SU-DHL-6 (cell line): Measurements from ENCODE around the gene CNEP1R1.

ENCODE experiments used
- H2AFZ ChIP-seq: fragments of 200-600 bp; sonication (generic); 2 replicates; pipeline ENCODE4 v1.6.1; 2014; ENCODE audit warnings: low read depth, mild to moderate bottlenecking, moderate library complexity, mixed read lengths, antibody characterized with exemption, low read length; ENCODE audit not compliant: severe bottlenecking
- H3F3A ChIP-seq: fragments of 200-600 bp; shearing (Covaris generic); 2 replicates; pipeline ENCODE4 v1.6.0; 2016; ENCODE audit warnings: antibody characterized with exemption, mild to moderate bottlenecking; ENCODE audit not compliant: insufficient read depth
- H3K27ac ChIP-seq: fragments of 200-600 bp; sonication (generic); 2 replicates; pipeline ENCODE4 v1.5.1; 2016; ENCODE audit warnings: low read depth, mild to moderate bottlenecking, low read length, moderate library complexity, mixed read lengths
- H3K27me3 ChIP-seq: fragments of 200-600 bp; sonication (generic), shearing (Covaris generic); 2 replicates; pipeline ENCODE4 v1.6.0; 2014; ENCODE audit warnings: mild to moderate bottlenecking, low read length
- H3K36me3 ChIP-seq: fragments of 200-600 bp; sonication (generic); 2 replicates; pipeline ENCODE4 v1.6.1; 2014; ENCODE audit warnings: mild to moderate bottlenecking, low read length, mixed read lengths
- H3K4me2 ChIP-seq: fragments of 300-600, 200-600 bp; shearing (Covaris generic), sonication (generic); 2 replicates; pipeline ENCODE4 v1.6.0; 2014; ENCODE audit warnings: low read length, low read depth, mild to moderate bottlenecking; ENCODE audit not compliant: poor library complexity, severe bottlenecking
- H3K4me3 ChIP-seq: fragments of 200-600 bp; sonication (generic); 2 replicates; pipeline ENCODE4 v1.5.1; 2014; ENCODE audit warnings: antibody characterized with exemption, low read length, mild to moderate bottlenecking, mixed read lengths; ENCODE audit not compliant: insufficient read depth, poor library complexity, severe bottlenecking
- H3K79me2 ChIP-seq: fragments of 200-600 bp; sonication (generic); 2 replicates; pipeline ENCODE4 v1.6.1; 2014; ENCODE audit warnings: mild to moderate bottlenecking, low read length, moderate library complexity; ENCODE audit not compliant: insufficient read depth
- H3K9ac ChIP-seq: fragments of 200-600 bp; sonication (generic); 2 replicates; pipeline ENCODE4 v1.7.0; 2014; ENCODE audit warnings: mild to moderate bottlenecking, low read length
- H3K9me2 ChIP-seq: fragments of 200-600 bp; sonication (generic); replicated peaks from 2 replicates; pipeline ENCODE4 v1.6.1; 2014; ENCODE audit warnings: low read length; ENCODE audit not compliant: insufficient read depth
- H3K9me3 ChIP-seq: fragments of 200-600 bp; sonication (generic); 2 replicates; pipeline ENCODE4 v1.6.1; 2014; ENCODE audit warnings: low read length, mixed read lengths; ENCODE audit not compliant: insufficient read depth
- H4K20me1 ChIP-seq: fragments of 200-600 bp; sonication (generic); 2 replicates; pipeline ENCODE4 v1.6.1; 2014; ENCODE audit warnings: low read depth, mild to moderate bottlenecking, antibody characterized with exemption, low read length, moderate library complexity, mixed read lengths
- CTCF ChIP-seq: fragments of 200-600 bp; sonication (generic); IDR thresholded peaks from one replicate; pipeline ENCODE4 v1.5.1; 2017; ENCODE audit warnings: antibody characterized with exemption, mild to moderate bottlenecking, low read length, moderate library complexity; ENCODE audit not compliant: insufficient read depth, poor library complexity, severe bottlenecking
- EZH2phosphoT487 ChIP-seq: fragments of 200-600 bp; sonication (generic), shearing (Covaris generic); conservative IDR thresholded peaks from 2 replicates; pipeline ENCODE4 v1.6.1; 2018; ENCODE audit warnings: mild to moderate bottlenecking, antibody characterized with exemption, low read length, moderate library complexity, mixed read lengths

CNEP1R1 gene

GRCh38 chr16:50037662-50038220 lies 12.7 kb downstream of the CNEP1R1 start:
- no peaks in the 10 kb centered on the region for H3K9me2 ChIP-seq
- no peaks in the 10 kb centered on the region for H3K27me3 ChIP-seq
- no peak overlapping the region for H3K4me3 ChIP-seq
- no peak overlapping the region for H3K9ac ChIP-seq
- no peak overlapping the region for H3K4me2 ChIP-seq
- 0 out of 2 replicates have a peak, but pooled peaks cover 9% of the 10 kb centered on the region for H3K36me3 ChIP-seq
- no peak overlapping the region for H2AFZ ChIP-seq
- H3K27ac ChIP-seq = no peak overlapping the region
- no peak for TF ChIP-seq CTCF
- TF ChIP-seq EZH2phosphoT487 = no peak
- H4K20me1 ChIP-seq = no peaks in the 10 kb centered on the region
- H3K79me2 ChIP-seq = no peaks in the 10 kb centered on the region
- no peaks in the 10 kb centered on the region for H3K9me3 ChIP-seq
- 0 out of 2 replicates have a peak, but pooled peaks cover 6% of the 10 kb centered on the region for H3F3A ChIP-seq

DNA sequence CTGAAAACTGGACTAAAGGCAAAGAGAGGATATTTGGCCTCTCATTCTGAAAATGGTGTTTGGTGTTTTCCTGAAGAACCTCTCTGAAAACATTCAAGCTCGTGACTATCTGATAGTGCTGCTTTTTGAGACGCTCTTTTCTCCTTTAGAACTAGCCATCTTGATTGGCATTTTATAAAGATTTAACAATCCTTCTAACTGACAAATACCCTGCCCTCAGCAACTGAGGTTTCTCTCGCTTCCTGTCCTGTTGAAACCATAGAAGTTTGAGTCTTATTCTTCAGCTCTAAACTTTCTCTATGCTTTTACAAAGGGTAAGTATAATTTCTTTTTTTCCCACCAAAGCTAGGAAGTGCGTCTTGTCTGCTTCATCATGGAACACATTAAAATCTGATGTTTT lies 13.3 kb downstream of the CNEP1R1 start:
- Histone ChIP-seq H3K27ac (no peak overlapping the region), H3K9me2 (no peaks in the 10 kb centered on the region)
- TF ChIP-seq CTCF = no peak
- TF ChIP-seq EZH2phosphoT487 = no peak

GRCh38 chr16:50038756-50039529 lies 13.9 kb downstream of the CNEP1R1 start:
- H4K20me1 ChIP-seq = no peaks in the 10 kb centered on the region
- no peaks in the 10 kb centered on the region for H3K9me3 ChIP-seq
- H3K36me3 ChIP-seq = 0 out of 2 replicates have a peak, but pooled peaks cover 9% of the 10 kb centered on the region
- H2AFZ ChIP-seq = no peak overlapping the region
- H3K9me2 ChIP-seq = no peaks in the 10 kb centered on the region
- no peaks in the 10 kb centered on the region for H3K27me3 ChIP-seq
- no peak overlapping the region for H3K4me3 ChIP-seq
- TF ChIP-seq CTCF = no peak
- no peak for TF ChIP-seq EZH2phosphoT487
- no peak overlapping the region for H3K4me2 ChIP-seq
- H3K27ac ChIP-seq = no peak overlapping the region
- H3F3A ChIP-seq = 0 out of 2 replicates have a peak, but pooled peaks cover 6% of the 10 kb centered on the region
- H3K79me2 ChIP-seq = no peaks in the 10 kb centered on the region
- no peak overlapping the region for H3K9ac ChIP-seq

More for the DNA sequence above, 13.3 kb downstream of the CNEP1R1 start:
- Histone ChIP-seq H2AFZ (no peak overlapping the region), H3F3A (0 out of 2 replicates have a peak, but pooled peaks cover 6% of the 10 kb centered on the region), H3K4me3 (no peak overlapping the region), H3K79me2 (no peaks in the 10 kb centered on the region), H3K4me2 (no peak overlapping the region), H3K9ac (no peak overlapping the region), H3K9me3 (no peaks in the 10 kb centered on the region), H3K27me3 (no peaks in the 10 kb centered on the region), H3K36me3 (0 out of 2 replicates have a peak, but pooled peaks cover 9% of the 10 kb centered on the region), H4K20me1 (no peaks in the 10 kb centered on the region)
